ENCODE results near the gene TBC1D1. TPM values are rescaled to one million over a fixed set of nuclear protein-coding genes. Genes with fewer than 3 reads are reported as not detected.

Gene TBC1D1
- total RNA-seq, 1 experiment from 2014 or later = 36.0 TPM

GRCh38 chr4:38135201-38135600, 244.3 kb downstream of the TBC1D1 start:
- intact Hi-C loops (cut with micrococcal nuclease) = no loop called here
- DNase-seq (ENCODE audit: unreplicated experiment) = no peak
- Mint-ChIP-seq H3K9me3 (ENCODE audit: unreplicated experiment) (no peaks in the 10 kb centered on the region), H3K4me1 (ENCODE audit: insufficient read depth, unreplicated experiment) (peaks cover 11% of the 10 kb centered on the region), H3K27me3 (ENCODE audit: insufficient read depth, unreplicated experiment) (no peaks in the 10 kb centered on the region), H3K4me3 (ENCODE audit: unreplicated experiment) (no peak overlapping the region), H3K36me3 (ENCODE audit: insufficient read depth, unreplicated experiment) (peaks cover 9% of the 10 kb centered on the region), H3K27ac (ENCODE audit: low read depth, unreplicated experiment) (no peak overlapping the region)
- no TSS peak for BruUV-seq (replicated peaks)
- POLR2A ChIA-PET = interaction anchor here (0.6 kb wide), 1 partner anchor 61 kb away, joined by 3 read pairs; no protein-coding TSS in a partner anchor
- no peak for TF ChIP-seq CTCF (IDR thresholded peaks at IDR 0.05; ENCODE audit: unreplicated experiment)
- CTCF ChIA-PET = interaction anchor here (0.6 kb wide), 1 partner anchor 19 kb away, joined by 4 read pairs; no protein-coding TSS in a partner anchor

- DNase-seq (ENCODE audit: unreplicated experiment) = no peak
- TF ChIP-seq CTCF (IDR thresholded peaks at IDR 0.05; ENCODE audit: unreplicated experiment) = no peak
- H3K4me3 Mint-ChIP-seq (ENCODE audit: unreplicated experiment) = no peak overlapping the region
- BruUV-seq (replicated peaks) = no TSS peak
- H3K4me1 Mint-ChIP-seq (ENCODE audit: insufficient read depth, unreplicated experiment) = peaks cover 9% of the 10 kb centered on the region
- no peak overlapping the region for H3K27ac Mint-ChIP-seq (ENCODE audit: low read depth, unreplicated experiment)
- H3K36me3 Mint-ChIP-seq (ENCODE audit: insufficient read depth, unreplicated experiment) = peaks cover 9% of the 10 kb centered on the region
- intact Hi-C loops (cut with micrococcal nuclease) = no loop called here
- ChIA-PET POLR2A (no interaction called here), CTCF (no interaction called here)
- no peaks in the 10 kb centered on the region for H3K9me3 Mint-ChIP-seq (ENCODE audit: unreplicated experiment)
- no peaks in the 10 kb centered on the region for H3K27me3 Mint-ChIP-seq (ENCODE audit: insufficient read depth, unreplicated experiment)
These were observed 245.7 kb downstream of the TBC1D1 start for GRCh38 chr4:38136604-38137003.

- H3K27me3 Mint-ChIP-seq (ENCODE audit: insufficient read depth, unreplicated experiment) = no peaks in the 10 kb centered on the region
- no peak overlapping the region for H3K4me3 Mint-ChIP-seq (ENCODE audit: unreplicated experiment)
- BruUV-seq (replicated peaks) = no TSS peak
- no peak for DNase-seq (ENCODE audit: unreplicated experiment)
- TF ChIP-seq CTCF (IDR thresholded peaks at IDR 0.05; ENCODE audit: unreplicated experiment) = no peak
- H3K4me1 Mint-ChIP-seq (ENCODE audit: insufficient read depth, unreplicated experiment) = peaks cover 6% of the 10 kb centered on the region
- intact Hi-C loops (cut with micrococcal nuclease) = no loop called here
- CTCF ChIA-PET = no interaction called here
- no peaks in the 10 kb centered on the region for H3K9me3 Mint-ChIP-seq (ENCODE audit: unreplicated experiment)
- POLR2A ChIA-PET = no interaction called here
- peaks cover 9% of the 10 kb centered on the region for H3K36me3 Mint-ChIP-seq (ENCODE audit: insufficient read depth, unreplicated experiment)
- no peak overlapping the region for H3K27ac Mint-ChIP-seq (ENCODE audit: low read depth, unreplicated experiment)
These were observed 246.2 kb downstream of the TBC1D1 start for GRCh38 chr4:38137080-38137479.

- POLR2A ChIA-PET = no interaction called here
- BruUV-seq (replicated peaks) = no TSS peak
- Mint-ChIP-seq H3K36me3 (ENCODE audit: insufficient read depth, unreplicated experiment) (peaks cover 9% of the 10 kb centered on the region), H3K9me3 (ENCODE audit: unreplicated experiment) (no peaks in the 10 kb centered on the region), H3K4me3 (ENCODE audit: unreplicated experiment) (no peak overlapping the region), H3K4me1 (ENCODE audit: insufficient read depth, unreplicated experiment) (peaks cover 7% of the 10 kb centered on the region), H3K27ac (ENCODE audit: low read depth, unreplicated experiment) (no peak overlapping the region), H3K27me3 (ENCODE audit: insufficient read depth, unreplicated experiment) (no peaks in the 10 kb centered on the region)
- intact Hi-C loops (cut with micrococcal nuclease) = no loop called here
- no peak for TF ChIP-seq CTCF (IDR thresholded peaks at IDR 0.05; ENCODE audit: unreplicated experiment)
- CTCF ChIA-PET = no interaction called here
- no peak for DNase-seq (ENCODE audit: unreplicated experiment)
These were observed 247.5 kb downstream of the TBC1D1 start for GRCh38 chr4:38138363-38138762.
